T-cell (primary cell): ENCODE measurements around the gene ZSCAN26. TPM values are rescaled to one million over a fixed set of nuclear protein-coding genes. Genes with fewer than 3 reads are reported as not detected.

Experiments used
- ATAC-seq, 4 experiments: fragments of 200-7000 bp in 3 of 4; fragments of 150-1000 bp in 1 of 4; cut with Tn5 transposase; replicated peaks in 1 of 4; 1 replicate in 3 of 4; 2 replicates in 1 of 4; pipeline ENCODE4 v1.10.0; 2021; ENCODE audit warnings: moderate library complexity in 3 of 4, mild to moderate bottlenecking in 2 of 4, moderate number of reproducible peaks in 1 of 4
- CTCF ChIA-PET, 2 donors: fragments of 300-600 bp; sonication (Branson Sonifier 250); formaldehyde crosslinking; loops; one replicate each; lab custom pipeline; 2022; ENCODE audit warnings: antibody characterized with exemption in 2 of 2; lab: Charles Lee
- POLR2A ChIA-PET, 2 donors: fragments of 300-600 bp; sonication (Branson Sonifier 250); formaldehyde crosslinking; loops; one replicate each; lab custom pipeline; 2022; ENCODE audit warnings: antibody characterized with exemption in 2 of 2; lab: Charles Lee
- DNase-seq, 35 experiments: peaks; one replicate each; pipeline versions ENCODE4 v3.0.0 to v3.0.0-alpha.2; 2013 to 2023
- H3K27ac ChIP-seq: one replicate; pipeline ENCODE4 v1.5.1; 2013; ENCODE audit warnings: low read length
- H3K27me3 ChIP-seq, 2 experiments: replicated peaks in 1 of 2; 1 replicate in 1 of 2; 2 replicates in 1 of 2; pipeline versions ENCODE4 v1.6.1 to v1.7.0; 2013; ENCODE audit warnings: low read length in 1 of 2, mixed read lengths in 1 of 2; ENCODE audit not compliant: control insufficient read depth in 2 of 2, insufficient read depth in 2 of 2; ENCODE audit errors: extremely low read depth in 1 of 2
- H3K36me3 ChIP-seq, 2 donors: 1 replicate in 1 of 2; 2 replicates in 1 of 2; pipeline versions ENCODE4 v1.6.1 to v1.7.0; 2013; ENCODE audit warnings: low read length in 1 of 2; ENCODE audit not compliant: control insufficient read depth in 2 of 2, insufficient read depth in 1 of 2; ENCODE audit errors: extremely low read depth in 1 of 2
- H3K4me1 ChIP-seq, 2 experiments: 1 replicate in 1 of 2; 2 replicates in 1 of 2; pipeline versions ENCODE4 v1.6.1 to v1.7.0; 2013; ENCODE audit warnings: low read length in 2 of 2, mixed read lengths in 1 of 2; ENCODE audit not compliant: insufficient read depth in 2 of 2, control insufficient read depth in 1 of 2; ENCODE audit errors: extremely low read depth in 1 of 2
- H3K4me3 ChIP-seq, 2 donors: 1 replicate in 1 of 2; 2 replicates in 1 of 2; pipeline versions ENCODE4 v1.5.1 to v1.7.0; 2013; ENCODE audit warnings: mild to moderate bottlenecking in 2 of 2, low read length in 1 of 2, moderate library complexity in 1 of 2; ENCODE audit not compliant: control insufficient read depth in 1 of 2; ENCODE audit errors: extremely low read depth in 1 of 2
- H3K9me3 ChIP-seq: 2 replicates; pipeline ENCODE4 v1.7.0; 2013
- H3K27ac Mint-ChIP-seq, 2 donors: one replicate each; pipeline ENCODE4 v1.8.0; 2020 to 2021; ENCODE audit warnings: mild to moderate bottlenecking in 2 of 2, mixed read lengths in 2 of 2
- H3K27me3 Mint-ChIP-seq, 2 donors: one replicate each; pipeline ENCODE4 v1.8.0; 2021 to 2022; ENCODE audit warnings: mixed read lengths in 2 of 2
- H3K36me3 Mint-ChIP-seq: one replicate; pipeline ENCODE4 v1.8.0; 2021; ENCODE audit warnings: mixed read lengths
- H3K4me1 Mint-ChIP-seq, 3 donors: one replicate each; pipeline ENCODE4 v1.8.0; 2020 to 2022; ENCODE audit warnings: mixed read lengths in 3 of 3, mild to moderate bottlenecking in 1 of 3
- H3K4me3 Mint-ChIP-seq, 3 donors: one replicate each; pipeline ENCODE4 v1.8.0; 2020 to 2022; ENCODE audit warnings: mild to moderate bottlenecking in 3 of 3, mixed read lengths in 3 of 3, moderate library complexity in 3 of 3
- H3K9me3 Mint-ChIP-seq, 3 donors: one replicate each; pipeline ENCODE4 v1.8.0; 2020 to 2022; ENCODE audit warnings: mixed read lengths in 3 of 3
- WGBS: methylation state at CpG from one replicate; pipeline ENCODE4 v1.1.5; 2013; ENCODE audit warnings: missing lambda C conversion rate; ENCODE audit not compliant: insufficient coverage; 5-methylcytosine and 5-hydroxymethylcytosine counted together
- total RNA-seq, 35 experiments: library from RNA in 6 of 35; stranded (reverse) in 6 of 35; fragments of 120-200 nt in 1 of 35; gene quantifications; one replicate each; pipeline versions ENCODE4 v1.2.1 to v1.2.4 and lab custom pipeline; 2013 to 2026

Gene ZSCAN26
- total RNA-seq (10 to 100 TPM in 4 of 5 donors, 1 to 10 TPM in 1; 9.0 to 20.4 (median 19.2) TPM), total RNA-seq (lab: John Stamatoyannopoulos, UW) (4.4 to 28.6 (median 12.1) reads per million in 29 experiments)
- total RNA-seq (2013), result 24.9 TPM

- Mint-ChIP-seq H3K36me3 (peaks cover 9% of the 10 kb centered on the region), H3K4me3 (no peak within 1 kb of the TSS), H3K27me3 (no peaks in the 10 kb centered on the region), H3K4me1 (peaks cover 8 to 31% (median 28%) of the 10 kb centered on the region in 3 donors), H3K27ac (peak within 1 kb of the TSS in 1 of 2 donors; percentile 62), H3K9me3 (no peaks in the 10 kb centered on the region)
- ChIA-PET POLR2A (interaction anchor here (0.6 to 1.8 kb wide), 14 partner anchors 14 to 1122 kb away, joined by 3 to 17 read pairs (median 4); partner anchors contain the start of genes ZKSCAN3 (in 2 of the 2), ZKSCAN4 (in 2 of the 2), PGBD1 (in 1 of the 2) and ZSCAN16 (in 1 of the 2)), CTCF (interaction anchor here (0.5 to 3.0 kb wide), 20 partner anchors 9 to 754 kb away, joined by 3 to 19 read pairs (median 4); partner anchors contain the start of genes ZKSCAN4 (in 1 of the 2) and ZSCAN31 (in 1 of the 2))
- WGBS, result under 1% methylated on average over 26 of the region's 32 CpGs
- Histone ChIP-seq H3K4me3 (peak within 1 kb of the TSS; percentile 87 to 97), H3K4me1 (peaks cover 8 to 14% of the 10 kb centered on the region in 2 experiments), H3K27ac (peak within 1 kb of the TSS; percentile 80), H3K36me3 (peaks cover 0 to 6% of the 10 kb centered on the region in 2 donors), H3K27me3 (no peaks in the 10 kb centered on the region), H3K9me3 (no peaks in the 10 kb centered on the region)
- ATAC-seq (peak; percentile 94 to 97 (median 96)), DNase-seq (peak; percentile 71 to 93 (median 86))
Measured at GRCh38 chr6:28266962-28267694, at the start of gene ZSCAN26. TSS of gene ZSCAN26 (plus strand) at chr6:28267143. CDS start at chr6:28271920, 4,777 bp downstream.

GRCh38 chr6:28217890-28218289 lies 49.1 kb upstream of the ZSCAN26 start:
- peaks cover 5% of the 10 kb centered on the region for H3K9me3 ChIP-seq
- no peaks in the 10 kb centered on the region for H3K36me3 ChIP-seq
- Mint-ChIP-seq H3K27ac (no peak overlapping the region), H3K36me3 (no peaks in the 10 kb centered on the region), H3K9me3 (no peaks in the 10 kb centered on the region), H3K27me3 (peaks cover 65 to 90% of the 10 kb centered on the region in 2 donors), H3K4me3 (peak overlapping the region in 2 of 3 donors; percentile 31 to 60), H3K4me1 (peaks cover 9 to 15% (median 11%) of the 10 kb centered on the region in 3 donors)
- no peak for DNase-seq
- no peak for ATAC-seq
- H3K4me3 ChIP-seq, result no peak overlapping the region
- H3K27ac ChIP-seq, result no peak overlapping the region
- ChIA-PET CTCF (interaction anchor here in 1 of 2 donors (0.8 kb wide), 1 partner anchor 49 kb away, joined by 3 read pairs; no protein-coding TSS in a partner anchor), POLR2A (interaction anchor here in 1 of 2 donors (0.5 kb wide), 1 partner anchor 995 kb away, joined by 5 read pairs; no protein-coding TSS in a partner anchor)
- WGBS, result 93% methylated on average over 9 of the region's 12 CpGs
- H3K4me1 ChIP-seq, result peaks cover under 1 to 12% of the 10 kb centered on the region in 2 experiments
- H3K27me3 ChIP-seq, result peaks cover 20 to 52% of the 10 kb centered on the region in 2 experiments

- H3K27ac ChIP-seq, result no peak overlapping the region
- no peaks in the 10 kb centered on the region for H3K36me3 Mint-ChIP-seq
Measured at GRCh38 chr6:28218312-28219248, 48.4 kb upstream of the ZSCAN26 start.

GRCh38 chr6:28220257-28221133 lies 46.4 kb upstream of the ZSCAN26 start:
- ATAC-seq (no peak), DNase-seq (no peak)
- Histone ChIP-seq H3K9me3 (peaks cover 2% of the 10 kb centered on the region), H3K27ac (no peak overlapping the region), H3K4me1 (peaks cover 9 to 22% of the 10 kb centered on the region in 2 experiments), H3K4me3 (no peak overlapping the region), H3K36me3 (no peaks in the 10 kb centered on the region), H3K27me3 (peaks cover 6 to 61% of the 10 kb centered on the region in 2 experiments)
- CTCF ChIA-PET, result interaction anchor here in 1 of 2 donors (0.8 kb wide), 1 partner anchor 15 kb away, joined by 3 read pairs; no protein-coding TSS in a partner anchor
- no peak overlapping the region for H3K4me3 Mint-ChIP-seq
- WGBS, result 54% methylated on average over 2 of the region's 6 CpGs
- POLR2A ChIA-PET, result no interaction called here
- H3K36me3 Mint-ChIP-seq, result no peaks in the 10 kb centered on the region
- peaks cover 62 to 87% of the 10 kb centered on the region in 2 donors for H3K27me3 Mint-ChIP-seq
- peak overlapping the region in 1 of 2 donors; percentile 40 for H3K27ac Mint-ChIP-seq
- H3K9me3 Mint-ChIP-seq, result no peaks in the 10 kb centered on the region
- peaks cover 11 to 25% (median 17%) of the 10 kb centered on the region in 3 donors for H3K4me1 Mint-ChIP-seq

More at GRCh38 chr6:28218312-28219248, 48.4 kb upstream of the ZSCAN26 start:
- Histone ChIP-seq H3K36me3 (no peaks in the 10 kb centered on the region), H3K4me3 (peak overlapping the region; percentile 43 to 56), H3K27me3 (peaks cover 14 to 52% of the 10 kb centered on the region in 2 experiments), H3K4me1 (peaks cover 0 to 11% of the 10 kb centered on the region in 2 experiments), H3K9me3 (peaks cover 2% of the 10 kb centered on the region)
- no peak overlapping the region for H3K27ac Mint-ChIP-seq
- 14% methylated on average over 31 of the region's 56 CpGs for WGBS
- no peaks in the 10 kb centered on the region for H3K9me3 Mint-ChIP-seq
- peak overlapping the region; percentile 60 to 70 (median 62) for H3K4me3 Mint-ChIP-seq
- ATAC-seq, result peak; percentile 42 to 61 (median 52)
- DNase-seq, result peak in 10 of 35 experiments; percentile 15 to 47 (median 24)
- POLR2A ChIA-PET, result interaction anchor here (0.5 to 0.6 kb wide), 2 partner anchors 218 to 996 kb away, joined by 3 to 5 read pairs; no protein-coding TSS in a partner anchor
- peaks cover 6 to 15% (median 7%) of the 10 kb centered on the region in 3 donors for H3K4me1 Mint-ChIP-seq
- CTCF ChIA-PET, result interaction anchor here in 1 of 2 donors (0.8 kb wide), 1 partner anchor 49 kb away, joined by 3 read pairs; no protein-coding TSS in a partner anchor
- H3K27me3 Mint-ChIP-seq, result peaks cover 65 to 90% of the 10 kb centered on the region in 2 donors
